HEK293 (cell line): Measurements from ENCODE around the gene DAGLA.

Experiments used
- CTCF ChIA-PET: fragments of 350-600 bp; formaldehyde crosslinking; extraction: SDS; loops from one replicate; lab custom pipeline; 2021; ENCODE audit warnings: antibody characterized with exemption; lab: Yijun Ruan, JAX
- POLR2A ChIA-PET: fragments of 300-600 bp; formaldehyde crosslinking; extraction: SDS; loops from one replicate; lab custom pipeline; 2020; ENCODE audit warnings: antibody characterized with exemption, inconsistent platforms; lab: Yijun Ruan, JAX
- H3K27ac ChIP-seq: fragments of 200-500 bp; sonication (Bioruptor generic); 2 replicates; pipeline ENCODE4 v1.5.1; 2014; ENCODE audit warnings: low read depth, low read length, control low read depth, inconsistent platforms; ENCODE audit errors: extremely low read depth
- H3K36me3 ChIP-seq, 2 experiments: fragments of 200-500 bp in 1 of 2; sonication (Bioruptor generic) in 1 of 2; 1 replicate in 1 of 2; 2 replicates in 1 of 2; pipeline ENCODE4 v1.5.1; 2014 to 2017; ENCODE audit warnings: inconsistent platforms in 2 of 2, low read length in 2 of 2; ENCODE audit not compliant: control insufficient read depth in 2 of 2, insufficient read depth in 1 of 2
- H3K4me1 ChIP-seq: fragments of 200-500 bp; sonication (Bioruptor generic); 2 replicates; pipeline ENCODE4 v1.5.1; 2014; ENCODE audit warnings: mild to moderate bottlenecking, low read length, inconsistent platforms; ENCODE audit not compliant: control insufficient read depth, insufficient read depth
- H3K4me3 ChIP-seq: 2 replicates; pipeline ENCODE4 v1.5.1; 2011; ENCODE audit warnings: low read depth, mild to moderate bottlenecking, control low read depth, low read length, moderate library complexity
- H3K9me3 ChIP-seq: fragments of 200-500 bp; sonication (Bioruptor generic); 2 replicates; pipeline ENCODE4 v1.5.1; 2014; ENCODE audit warnings: low read depth, low read length, inconsistent platforms; ENCODE audit not compliant: control insufficient read depth, insufficient read depth
- ATF2 ChIP-seq: fragments of 450-650 bp; formaldehyde crosslinking; IDR thresholded peaks from 2 replicates; pipeline ENCODE4 v1.5.1; 2016; ENCODE audit warnings: missing biosample characterization, missing genetic modification characterization, low read depth
- GLIS1 ChIP-seq: fragments of 450-650 bp; formaldehyde crosslinking; IDR thresholded peaks from 2 replicates; pipeline ENCODE4 v1.5.1; 2016; ENCODE audit warnings: missing biosample characterization, missing genetic modification characterization
- OSR2 ChIP-seq: fragments of 450-650 bp; formaldehyde crosslinking; IDR thresholded peaks from 2 replicates; pipeline ENCODE4 v1.5.1; 2016; ENCODE audit warnings: missing biosample characterization, missing genetic modification characterization
- ZBTB17 ChIP-seq: fragments of 450-650 bp; formaldehyde crosslinking; IDR thresholded peaks from 2 replicates; pipeline ENCODE4 v1.5.1; 2016; ENCODE audit warnings: missing biosample characterization, missing genetic modification characterization
- ZBTB8A ChIP-seq: fragments of 450-650 bp; formaldehyde crosslinking; IDR thresholded peaks from 2 replicates; pipeline ENCODE4 v1.5.1; 2016; ENCODE audit warnings: missing biosample characterization, missing genetic modification characterization
- ZFP69B ChIP-seq: fragments of 450-650 bp; formaldehyde crosslinking; IDR thresholded peaks from 2 replicates; pipeline ENCODE4 v1.5.1; 2016; ENCODE audit warnings: missing biosample characterization, missing genetic modification characterization
- ZIC2 ChIP-seq: fragments of 450-650 bp; formaldehyde crosslinking; IDR thresholded peaks from 2 replicates; pipeline ENCODE4 v1.5.1; 2016; ENCODE audit warnings: missing biosample characterization, missing genetic modification characterization
- ZNF280C ChIP-seq: fragments of 450-650 bp; formaldehyde crosslinking; IDR thresholded peaks from 2 replicates; pipeline ENCODE4 v1.5.1; 2016; ENCODE audit warnings: missing biosample characterization, missing genetic modification characterization
- ZNF510 ChIP-seq: fragments of 450-650 bp; formaldehyde crosslinking; IDR thresholded peaks from 2 replicates; pipeline ENCODE4 v1.5.1; 2018; ENCODE audit warnings: mild to moderate bottlenecking, missing genetic modification characterization, missing biosample characterization; ENCODE audit not compliant: insufficient replicate concordance
- ZNF514 ChIP-seq: fragments of 450-650 bp; formaldehyde crosslinking; IDR thresholded peaks from 2 replicates; pipeline ENCODE4 v1.5.1; 2016; ENCODE audit warnings: missing biosample characterization, missing genetic modification characterization
- ZNF561 ChIP-seq: fragments of 450-650 bp; IDR thresholded peaks from 2 replicates; pipeline ENCODE4 v1.5.1; 2018; ENCODE audit warnings: missing biosample characterization, missing genetic modification characterization, borderline replicate concordance
- ZNF600 ChIP-seq: fragments of 450-650 bp; formaldehyde crosslinking; IDR thresholded peaks from 2 replicates; pipeline ENCODE4 v1.5.1; 2016; ENCODE audit warnings: missing biosample characterization, missing genetic modification characterization
- ZSCAN18 ChIP-seq: fragments of 450-650 bp; formaldehyde crosslinking; IDR thresholded peaks from 2 replicates; pipeline ENCODE4 v1.5.1; 2016; ENCODE audit warnings: missing biosample characterization, missing genetic modification characterization
- TF ChIP-seq, protein P1 (sequence below): fragments of 450-650 bp; formaldehyde crosslinking; IDR thresholded peaks from 2 replicates; pipeline ENCODE4 v1.5.1; 2016; ENCODE audit warnings: missing biosample characterization, missing genetic modification characterization

Gene DAGLA

GRCh38 chr11:61639816-61640443 is 40.3 kb upstream of the DAGLA start (continued):
- no peak for TF ChIP-seq ZNF561 (tag by site-specific recombination)

GRCh38 chr11:61642162-61642561 is 38.0 kb upstream of the DAGLA start:
- no peak overlapping the region for H3K27ac ChIP-seq
- TF ChIP-seq ZBTB17 (tag by site-specific recombination): no peak
- TF ChIP-seq ZNF514: no peak
- TF ChIP-seq, protein P1, sequence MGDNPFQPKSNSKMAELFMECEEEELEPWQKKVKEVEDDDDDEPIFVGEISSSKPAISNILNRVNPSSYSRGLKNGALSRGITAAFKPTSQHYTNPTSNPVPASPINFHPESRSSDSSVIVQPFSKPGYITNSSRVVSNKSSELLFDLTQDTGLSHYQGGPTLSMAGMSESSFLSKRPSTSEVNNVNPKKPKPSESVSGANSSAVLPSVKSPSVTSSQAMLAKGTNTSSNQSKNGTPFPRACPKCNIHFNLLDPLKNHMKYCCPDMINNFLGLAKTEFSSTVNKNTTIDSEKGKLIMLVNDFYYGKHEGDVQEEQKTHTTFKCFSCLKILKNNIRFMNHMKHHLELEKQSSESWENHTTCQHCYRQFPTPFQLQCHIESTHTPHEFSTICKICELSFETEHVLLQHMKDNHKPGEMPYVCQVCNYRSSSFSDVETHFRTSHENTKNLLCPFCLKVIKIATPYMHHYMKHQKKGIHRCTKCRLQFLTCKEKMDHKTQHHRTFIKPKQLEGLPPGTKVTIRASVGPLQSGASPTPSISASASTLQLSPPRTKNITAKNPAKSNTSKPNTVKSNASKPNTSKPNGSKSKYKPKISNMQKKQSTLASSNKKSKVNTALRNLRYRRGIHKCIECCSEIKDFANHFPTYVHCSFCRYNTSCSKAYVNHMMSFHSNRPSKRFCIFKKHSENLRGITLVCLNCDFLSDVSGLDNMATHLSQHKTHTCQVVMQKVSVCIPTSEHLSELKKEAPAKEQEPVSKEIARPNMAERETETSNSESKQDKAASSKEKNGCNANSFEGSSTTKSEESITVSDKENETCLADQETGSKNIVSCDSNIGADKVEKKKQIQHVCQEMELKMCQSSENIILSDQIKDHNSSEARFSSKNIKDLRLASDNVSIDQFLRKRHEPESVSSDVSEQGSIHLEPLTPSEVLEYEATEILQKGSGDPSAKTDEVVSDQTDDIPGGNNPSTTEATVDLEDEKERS (tag by site-specific recombination): no peak
- TF ChIP-seq ZBTB8A (tag by site-specific recombination): no peak
- TF ChIP-seq OSR2 (tag by site-specific recombination): no peak
- TF ChIP-seq ZNF510 (tag by site-specific recombination): no peak
- no peak for TF ChIP-seq ZNF600 (tag by site-specific recombination)
- TF ChIP-seq ZSCAN18 (tag by site-specific recombination): no peak
- no peak for TF ChIP-seq ATF2 (tag by site-specific recombination)
- no peak for TF ChIP-seq ZIC2 (tag by site-specific recombination)
- TF ChIP-seq GLIS1 (tag by site-specific recombination): no peak
- TF ChIP-seq ZFP69B (tag by site-specific recombination): no peak
- no peak for TF ChIP-seq ZNF280C (tag by site-specific recombination)
- TF ChIP-seq, all 188 proteins: peak for 0
- H3K36me3 ChIP-seq: no peaks in the 10 kb centered on the region
- ChIA-PET POLR2A (no interaction called here), CTCF (interaction anchor here (1.0 kb wide), 1 partner anchor 196 kb away, joined by 4 read pairs; no protein-coding TSS in a partner anchor)
- no peaks in the 10 kb centered on the region for H3K9me3 ChIP-seq
- H3K4me3 ChIP-seq: no peak overlapping the region
- no peaks in the 10 kb centered on the region for H3K4me1 ChIP-seq
